ENCODE results near the gene PUM2.
"Not testable (repeated sequence)": the region's sequence is repeated elsewhere in the genome, so short reads cannot be mapped to it uniquely, and the experiment has no call there.

The PUM2 gene

GRCh38 chr2:20367929-20368328 is 17.3 kb upstream of the PUM2 start:
- not testable (repeated sequence) for DNase-seq

- no peak for DNase-seq
Observed at GRCh38 chr2:20366672-20367116, 16.1 kb upstream of the PUM2 start.

GRCh38 chr2:20365249-20365817 is 14.7 kb upstream of the PUM2 start:
- no peak for DNase-seq

GRCh38 chr2:20363578-20363977 is 12.9 kb upstream of the PUM2 start:
- DNase-seq = no peak

GRCh38 chr2:20362701-20363435 is 12.2 kb upstream of the PUM2 start:
- no peak for DNase-seq

GRCh38 chr2:20361893-20362292 is 11.2 kb upstream of the PUM2 start:
- DNase-seq = no peak

- no peak for DNase-seq
Observed at GRCh38 chr2:20359096-20359495, 8.5 kb upstream of the PUM2 start.

GRCh38 chr2:20357638-20358389 is 7.2 kb upstream of the PUM2 start:
- DNase-seq = no peak

GRCh38 chr2:20356042-20356441 is 5.4 kb upstream of the PUM2 start:
- no peak for DNase-seq

- no peak for DNase-seq
Observed at GRCh38 chr2:20355131-20355530, 4.5 kb upstream of the PUM2 start.

GRCh38 chr2:20353241-20353992 is 2.8 kb upstream of the PUM2 start:
- no peak for DNase-seq

- DNase-seq = no peak
Observed at GRCh38 chr2:20352581-20353216, 2.1 kb upstream of the PUM2 start.

GRCh38 chr2:20352230-20352578 is 1.6 kb upstream of the PUM2 start:
- DNase-seq = no peak

GRCh38 chr2:20351555-20352229 is 1.0 kb upstream of the PUM2 start:
- DNase-seq = no peak

- DNase-seq = peak; percentile 18
Observed at GRCh38 chr2:20350041-20350712, 467 bp downstream of the PUM2 start.

- DNase-seq = no peak
Observed at GRCh38 chr2:20349513-20349921, 1.1 kb downstream of the PUM2 start.

- no peak for DNase-seq
Observed at GRCh38 chr2:20348542-20348941, 2.1 kb downstream of the PUM2 start.

- no peak for DNase-seq
Observed at GRCh38 chr2:20346565-20347381, 3.9 kb downstream of the PUM2 start.

GRCh38 chr2:20343128-20343527 is 7.5 kb downstream of the PUM2 start:
- no peak for DNase-seq

- DNase-seq = no peak
Observed at GRCh38 chr2:20339012-20339411, 11.6 kb downstream of the PUM2 start.

Measured in cortex of kidney (tissue), 1 donor.